KMS-11 (cell line): ENCODE measurements around the gene PTPRA.

Experiments
- H2AFZ ChIP-seq: fragments of 200-600 bp; sonication (generic); 2 replicates; pipeline ENCODE4 v1.6.1; 2016; ENCODE audit warnings: antibody characterized with exemption, mixed run types, low read depth
- H3K27ac ChIP-seq: fragments of 200-600 bp; sonication (generic); 2 replicates; pipeline ENCODE4 v1.6.1; 2016; ENCODE audit warnings: mild to moderate bottlenecking, mixed run types
- H3K27me3 ChIP-seq: fragments of 200-600 bp; sonication (generic); 2 replicates; pipeline ENCODE4 v1.6.1; 2017; ENCODE audit warnings: mild to moderate bottlenecking, low read depth, mixed run types, moderate library complexity; ENCODE audit not compliant: insufficient read depth
- H3K36me3 ChIP-seq: fragments of 200-600 bp; sonication (generic); 2 replicates; pipeline ENCODE4 v1.6.1; 2017; ENCODE audit warnings: mild to moderate bottlenecking, mixed run types; ENCODE audit not compliant: insufficient read depth
- H3K4me1 ChIP-seq: fragments of 200-600 bp; sonication (generic); 2 replicates; pipeline ENCODE4 v1.6.1; 2016; ENCODE audit warnings: mild to moderate bottlenecking, low read depth, mixed run types; ENCODE audit not compliant: poor library complexity, severe bottlenecking
- H3K4me2 ChIP-seq: fragments of 200-600 bp; sonication (generic); 2 replicates; pipeline ENCODE4 v1.7.0; 2016; ENCODE audit warnings: mild to moderate bottlenecking, mixed run types
- H3K4me3 ChIP-seq: fragments of 200-600 bp; sonication (generic); IDR thresholded peaks from 2 replicates; pipeline ENCODE4 v1.6.1; 2017; ENCODE audit warnings: low read depth, low read length, mixed read lengths; ENCODE audit not compliant: insufficient read depth
- H3K79me2 ChIP-seq: fragments of 200-600 bp; sonication (generic); 2 replicates; pipeline ENCODE4 v1.6.1; 2016; ENCODE audit warnings: low read depth, mixed run types; ENCODE audit not compliant: insufficient read depth
- H3K9ac ChIP-seq: fragments of 200-600 bp; sonication (generic); 2 replicates; pipeline ENCODE4 v1.6.1; 2016; ENCODE audit warnings: mild to moderate bottlenecking, mixed run types
- H4K20me1 ChIP-seq: fragments of 200-600 bp; sonication (generic); 2 replicates; pipeline ENCODE4 v1.6.1; 2016; ENCODE audit warnings: mild to moderate bottlenecking, mixed run types; ENCODE audit not compliant: insufficient read depth
- CTCF ChIP-seq: fragments of 200-600 bp; sonication (generic); conservative IDR thresholded peaks from 2 replicates; pipeline ENCODE4 v1.6.1; 2017; ENCODE audit warnings: low read depth, mild to moderate bottlenecking, antibody characterized with exemption, low read length, moderate library complexity, mixed read lengths

The PTPRA gene

DNA sequence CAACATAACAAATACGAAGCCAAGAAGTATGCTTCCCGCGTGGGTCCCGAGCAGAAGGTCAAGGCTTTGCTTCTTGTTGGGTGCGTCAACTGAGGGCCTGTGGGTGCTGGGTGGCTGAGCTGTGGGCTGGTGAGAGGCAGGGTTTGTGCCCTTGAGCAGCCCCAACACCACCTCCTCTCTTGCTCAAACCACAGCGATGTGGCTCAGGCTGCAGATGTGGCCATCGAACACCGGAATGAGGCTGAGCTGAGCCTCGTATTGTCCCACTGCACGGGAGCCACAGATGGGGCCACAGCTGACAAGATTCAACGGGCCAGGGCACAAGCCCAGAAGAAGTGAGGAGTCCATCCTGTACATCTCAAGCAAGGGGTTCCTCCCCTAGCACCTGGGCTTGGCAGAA is 7.0 kb upstream of the PTPRA start:
- H3K9ac ChIP-seq: no peak overlapping the region
- H3K79me2 ChIP-seq: no peaks in the 10 kb centered on the region
- H3K27ac ChIP-seq: no peak overlapping the region
- H4K20me1 ChIP-seq: no peaks in the 10 kb centered on the region
- no peak overlapping the region for H2AFZ ChIP-seq
- TF ChIP-seq CTCF: no peak
- H3K4me3 ChIP-seq: no peak overlapping the region
- no peak overlapping the region for H3K4me2 ChIP-seq
- no peaks in the 10 kb centered on the region for H3K27me3 ChIP-seq
- no peaks in the 10 kb centered on the region for H3K4me1 ChIP-seq
- H3K36me3 ChIP-seq: no peaks in the 10 kb centered on the region

DNA sequence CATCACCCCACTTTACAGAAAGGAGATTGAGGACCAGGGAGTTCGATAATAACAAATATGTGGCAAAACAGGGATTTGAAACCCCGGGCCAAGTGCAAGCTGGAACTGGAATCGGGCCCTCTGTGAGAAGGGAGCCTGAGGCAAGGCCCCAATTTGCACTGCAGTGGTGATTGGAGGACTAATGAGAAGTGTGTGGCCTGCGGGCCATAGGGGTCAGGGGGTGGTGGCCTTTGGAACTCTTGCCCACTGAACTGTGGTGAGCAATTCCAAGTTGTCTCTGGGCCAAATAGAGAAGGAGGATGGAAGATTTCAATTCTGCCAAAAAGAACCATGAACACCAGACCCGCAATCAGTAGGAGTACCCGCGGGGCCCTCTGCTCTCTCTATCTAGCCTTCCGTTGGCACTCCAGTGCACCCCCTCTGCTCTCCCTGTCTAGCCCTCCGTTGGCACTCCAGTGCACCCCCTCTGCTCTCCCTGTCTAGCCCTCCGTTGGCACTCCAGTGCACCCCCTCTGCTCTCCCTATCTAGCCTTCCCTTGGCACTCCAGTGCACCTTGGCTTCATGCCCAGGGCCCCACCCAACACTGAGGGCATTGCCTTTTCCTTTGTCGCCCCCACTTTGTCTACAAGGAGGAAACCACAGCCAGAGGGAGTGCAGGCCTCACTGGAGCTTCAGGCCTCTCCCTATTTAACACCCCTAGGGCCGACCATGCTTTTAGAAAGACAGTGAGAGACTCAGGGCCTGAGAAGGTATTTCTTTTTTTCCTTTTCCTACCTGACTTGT is 6.0 kb upstream of the PTPRA start:
- H3K4me2 ChIP-seq: no peak overlapping the region
- no peak overlapping the region for H3K9ac ChIP-seq
- no peaks in the 10 kb centered on the region for H3K79me2 ChIP-seq
- H4K20me1 ChIP-seq: no peaks in the 10 kb centered on the region
- H3K4me1 ChIP-seq: no peaks in the 10 kb centered on the region
- no peaks in the 10 kb centered on the region for H3K27me3 ChIP-seq
- H3K36me3 ChIP-seq: no peaks in the 10 kb centered on the region
- no peak overlapping the region for H2AFZ ChIP-seq
- no peak overlapping the region for H3K27ac ChIP-seq
- H3K4me3 ChIP-seq: no peak overlapping the region
- no peak for TF ChIP-seq CTCF

DNA sequence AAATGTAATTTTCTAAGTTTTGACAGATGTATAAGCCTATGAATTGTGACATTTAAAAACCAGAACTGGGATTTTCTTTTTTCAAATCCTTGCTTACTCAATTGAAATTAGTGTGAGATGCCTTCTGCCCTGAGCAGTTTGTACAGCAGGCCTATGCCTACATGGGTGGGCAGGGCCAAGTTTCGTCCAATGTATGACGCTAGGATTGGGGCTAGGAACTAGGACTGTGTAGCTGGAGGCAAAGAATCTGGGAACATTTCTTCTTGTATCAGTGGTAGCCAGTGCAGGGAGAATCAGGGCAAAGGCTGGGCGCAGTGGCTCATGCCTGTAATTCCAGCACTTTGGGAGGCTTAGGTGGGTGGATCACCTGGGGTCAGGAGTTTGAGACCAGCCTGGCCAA is 3.9 kb upstream of the PTPRA start:
- no peak overlapping the region for H2AFZ ChIP-seq
- no peak overlapping the region for H3K27ac ChIP-seq
- H3K4me3 ChIP-seq: no peak overlapping the region
- no peaks in the 10 kb centered on the region for H3K36me3 ChIP-seq
- no peak overlapping the region for H3K9ac ChIP-seq
- no peaks in the 10 kb centered on the region for H4K20me1 ChIP-seq
- no peak overlapping the region for H3K4me2 ChIP-seq
- H3K79me2 ChIP-seq: no peaks in the 10 kb centered on the region
- no peak for TF ChIP-seq CTCF
- no peaks in the 10 kb centered on the region for H3K27me3 ChIP-seq
- no peaks in the 10 kb centered on the region for H3K4me1 ChIP-seq

DNA sequence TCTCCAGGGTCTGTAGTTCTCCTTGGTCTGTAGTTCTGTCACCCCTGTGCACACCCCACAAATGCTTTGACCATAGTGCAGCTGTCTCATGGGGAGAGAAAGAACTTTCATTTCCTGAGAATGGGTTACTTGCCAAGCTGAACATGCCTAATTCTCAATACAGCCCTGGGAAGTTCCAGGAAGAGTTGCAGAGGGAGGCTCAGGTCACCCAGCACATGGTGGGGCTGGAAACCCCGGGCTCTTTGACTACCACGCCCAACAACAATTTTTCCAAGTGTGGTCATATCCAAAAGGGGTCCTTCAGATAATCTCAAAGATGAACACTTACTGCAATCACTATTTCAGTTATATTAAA is 2.2 kb upstream of the PTPRA start:
- H3K4me3 ChIP-seq: no peak overlapping the region
- H4K20me1 ChIP-seq: no peaks in the 10 kb centered on the region
- no peak overlapping the region for H3K4me2 ChIP-seq
- no peaks in the 10 kb centered on the region for H3K36me3 ChIP-seq
- no peaks in the 10 kb centered on the region for H3K27me3 ChIP-seq
- no peaks in the 10 kb centered on the region for H3K79me2 ChIP-seq
- H3K4me1 ChIP-seq: peaks cover 3% of the 10 kb centered on the region
- H3K9ac ChIP-seq: no peak overlapping the region
- TF ChIP-seq CTCF: no peak
- no peak overlapping the region for H2AFZ ChIP-seq
- no peak overlapping the region for H3K27ac ChIP-seq
